Measurements from ENCODE around the gene VDAC2. TPM values are rescaled to one million over a fixed set of nuclear protein-coding genes. Genes with fewer than 3 reads are reported as not detected.
"Not testable (repeated sequence)": the region's sequence is repeated elsewhere in the genome, so short reads cannot be mapped to it uniquely, and the experiment has no call there.

The VDAC2 gene
- total and polyA plus RNA-seq, 4 donors = 94.5 to 121 (median 102) TPM

DNA sequence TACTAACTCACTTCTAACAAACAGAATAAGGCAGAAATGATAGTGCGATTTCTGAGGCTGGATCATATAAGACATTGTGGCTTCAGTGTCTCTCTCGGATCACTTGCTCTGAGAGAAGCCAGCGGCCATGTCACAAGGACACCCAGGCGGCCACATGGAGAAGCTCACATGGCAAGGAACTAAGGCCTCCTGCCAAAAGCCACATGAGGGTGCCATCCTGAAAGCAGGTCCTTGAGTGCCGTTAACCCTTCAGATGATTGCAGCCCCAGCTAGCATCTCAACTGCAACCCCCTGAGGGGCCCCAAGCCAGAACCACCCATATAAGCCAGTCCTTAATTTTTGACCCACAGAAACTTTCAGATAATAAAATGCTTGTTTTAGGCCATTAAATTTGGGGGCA, 6.9 kb upstream of the VDAC2 start:
- DNase-seq (no peak), ATAC-seq (ENCODE audit: insufficient read depth, low FRiP score) (no peak)
- Histone ChIP-seq H3K4me1 (ENCODE audit: control insufficient read depth in 5 of 5, insufficient read depth in 5 of 5, low read length in 5 of 5) (peaks cover 0 to 3% (median 0%) of the 10 kb centered on the region in 5 donors), H3K9me3 (ENCODE audit: control insufficient read depth in 4 of 4, insufficient read depth in 3 of 4, low read length in 3 of 4) (no peaks in the 10 kb centered on the region), H3K36me3 (ENCODE audit: control insufficient read depth in 4 of 4, insufficient read depth in 4 of 4, low read length in 4 of 4) (peaks cover 0 to 3% (median 0%) of the 10 kb centered on the region in 4 donors), H3K4me3 (no peak overlapping the region), H3K27me3 (ENCODE audit: control insufficient read depth in 3 of 3, insufficient read depth in 3 of 3, low read length in 2 of 3) (peaks cover 0 to 2% (median 0%) of the 10 kb centered on the region in 3 donors), H3K27ac (ENCODE audit: low read depth in 1 of 2, low read length in 1 of 2) (no peak overlapping the region), H3K9ac (ENCODE audit: insufficient read depth in 1 of 2, low read length in 2 of 2) (no peak overlapping the region)
- 96% methylated on average over 5 of the region's 5 CpGs for WGBS, 2 donors
- TF ChIP-seq, protein P1, sequence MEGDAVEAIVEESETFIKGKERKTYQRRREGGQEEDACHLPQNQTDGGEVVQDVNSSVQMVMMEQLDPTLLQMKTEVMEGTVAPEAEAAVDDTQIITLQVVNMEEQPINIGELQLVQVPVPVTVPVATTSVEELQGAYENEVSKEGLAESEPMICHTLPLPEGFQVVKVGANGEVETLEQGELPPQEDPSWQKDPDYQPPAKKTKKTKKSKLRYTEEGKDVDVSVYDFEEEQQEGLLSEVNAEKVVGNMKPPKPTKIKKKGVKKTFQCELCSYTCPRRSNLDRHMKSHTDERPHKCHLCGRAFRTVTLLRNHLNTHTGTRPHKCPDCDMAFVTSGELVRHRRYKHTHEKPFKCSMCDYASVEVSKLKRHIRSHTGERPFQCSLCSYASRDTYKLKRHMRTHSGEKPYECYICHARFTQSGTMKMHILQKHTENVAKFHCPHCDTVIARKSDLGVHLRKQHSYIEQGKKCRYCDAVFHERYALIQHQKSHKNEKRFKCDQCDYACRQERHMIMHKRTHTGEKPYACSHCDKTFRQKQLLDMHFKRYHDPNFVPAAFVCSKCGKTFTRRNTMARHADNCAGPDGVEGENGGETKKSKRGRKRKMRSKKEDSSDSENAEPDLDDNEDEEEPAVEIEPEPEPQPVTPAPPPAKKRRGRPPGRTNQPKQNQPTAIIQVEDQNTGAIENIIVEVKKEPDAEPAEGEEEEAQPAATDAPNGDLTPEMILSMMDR (IDR thresholded peaks at IDR 0.05; ENCODE audit: control extremely low read depth, extremely low read depth) = no peak

DNA sequence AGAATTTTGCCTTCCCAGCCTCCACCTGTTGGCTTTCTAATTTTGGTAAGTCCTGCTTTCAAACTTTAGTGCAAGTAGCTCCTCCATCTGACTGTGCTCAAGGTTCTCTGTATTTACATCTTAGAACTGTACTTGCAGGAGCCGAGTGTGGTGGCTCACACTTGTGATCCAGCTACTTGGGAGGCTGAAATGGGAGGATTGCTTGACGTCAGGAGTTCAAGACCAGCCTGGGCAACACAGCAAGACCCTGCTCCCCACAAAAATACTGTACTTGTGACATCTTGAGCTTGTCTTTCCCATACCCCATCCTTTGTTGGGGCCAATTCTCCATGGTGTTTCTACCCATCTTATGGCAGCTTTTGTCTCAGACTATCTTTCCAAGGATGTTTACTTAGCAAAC, 4.7 kb upstream of the VDAC2 start:
- H3K36me3 ChIP-seq (ENCODE audit: control insufficient read depth in 4 of 4, insufficient read depth in 4 of 4, low read length in 4 of 4) = peaks cover 0 to 3% (median under 1%) of the 10 kb centered on the region in 4 donors
- no peaks in the 10 kb centered on the region for H3K9me3 ChIP-seq (ENCODE audit: control insufficient read depth in 4 of 4, insufficient read depth in 3 of 4, low read length in 3 of 4)
- H3K4me3 ChIP-seq = no peak overlapping the region
- ATAC-seq (ENCODE audit: insufficient read depth, low FRiP score) (no peak), DNase-seq (no peak)
- H3K27me3 ChIP-seq (ENCODE audit: control insufficient read depth in 3 of 3, insufficient read depth in 3 of 3, low read length in 2 of 3) = peaks cover 0 to 2% (median 0%) of the 10 kb centered on the region in 3 donors
- no peak overlapping the region for H3K27ac ChIP-seq (ENCODE audit: low read depth in 1 of 2, low read length in 1 of 2)
- TF ChIP-seq, protein P1 (IDR thresholded peaks at IDR 0.05; ENCODE audit: control extremely low read depth, extremely low read depth) = no peak
- peaks cover 0 to 4% (median 1%) of the 10 kb centered on the region in 5 donors for H3K4me1 ChIP-seq (ENCODE audit: control insufficient read depth in 5 of 5, insufficient read depth in 5 of 5, low read length in 5 of 5)
- H3K9ac ChIP-seq (ENCODE audit: insufficient read depth in 1 of 2, low read length in 2 of 2) = no peak overlapping the region
- 92 to 96% methylated on average over 2 of the region's 2 CpGs for WGBS, 2 donors

DNA sequence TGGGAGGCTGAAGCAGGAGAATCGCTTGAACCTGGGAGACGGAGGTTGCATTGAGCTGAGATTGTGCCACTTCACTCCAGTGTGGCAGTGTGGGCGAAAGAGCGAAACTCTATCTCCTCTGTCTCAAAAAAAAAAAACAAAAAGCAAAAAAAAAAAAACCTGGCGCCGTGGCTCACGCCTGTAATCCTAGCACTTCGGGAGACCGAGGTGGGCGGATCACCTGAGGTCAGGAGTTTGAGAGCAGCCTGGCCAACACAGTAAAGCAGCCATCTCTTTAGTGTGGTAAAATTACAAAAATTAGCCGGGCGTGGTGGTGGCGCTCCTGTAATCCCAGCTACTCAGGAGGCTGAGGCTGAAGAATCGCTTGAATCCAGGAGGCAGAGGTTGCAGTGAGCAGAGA, 4.0 kb upstream of the VDAC2 start:
- H3K4me1 ChIP-seq (ENCODE audit: control insufficient read depth in 5 of 5, insufficient read depth in 5 of 5, low read length in 5 of 5); H3K27me3 ChIP-seq (ENCODE audit: control insufficient read depth in 3 of 3, insufficient read depth in 3 of 3, low read length in 2 of 3); H3K9me3 ChIP-seq (ENCODE audit: control insufficient read depth in 4 of 4, insufficient read depth in 3 of 4, low read length in 3 of 4); ATAC-seq (ENCODE audit: insufficient read depth, low FRiP score); H3K36me3 ChIP-seq (ENCODE audit: control insufficient read depth in 4 of 4, insufficient read depth in 4 of 4, low read length in 4 of 4); H3K9ac ChIP-seq (ENCODE audit: insufficient read depth in 1 of 2, low read length in 2 of 2); DNase-seq; H3K27ac ChIP-seq (ENCODE audit: low read depth in 1 of 2, low read length in 1 of 2); H3K4me3 ChIP-seq: not testable (repeated sequence)
- 78 to 91% methylated on average over 14 of the region's 14 CpGs for WGBS, 2 donors

DNA sequence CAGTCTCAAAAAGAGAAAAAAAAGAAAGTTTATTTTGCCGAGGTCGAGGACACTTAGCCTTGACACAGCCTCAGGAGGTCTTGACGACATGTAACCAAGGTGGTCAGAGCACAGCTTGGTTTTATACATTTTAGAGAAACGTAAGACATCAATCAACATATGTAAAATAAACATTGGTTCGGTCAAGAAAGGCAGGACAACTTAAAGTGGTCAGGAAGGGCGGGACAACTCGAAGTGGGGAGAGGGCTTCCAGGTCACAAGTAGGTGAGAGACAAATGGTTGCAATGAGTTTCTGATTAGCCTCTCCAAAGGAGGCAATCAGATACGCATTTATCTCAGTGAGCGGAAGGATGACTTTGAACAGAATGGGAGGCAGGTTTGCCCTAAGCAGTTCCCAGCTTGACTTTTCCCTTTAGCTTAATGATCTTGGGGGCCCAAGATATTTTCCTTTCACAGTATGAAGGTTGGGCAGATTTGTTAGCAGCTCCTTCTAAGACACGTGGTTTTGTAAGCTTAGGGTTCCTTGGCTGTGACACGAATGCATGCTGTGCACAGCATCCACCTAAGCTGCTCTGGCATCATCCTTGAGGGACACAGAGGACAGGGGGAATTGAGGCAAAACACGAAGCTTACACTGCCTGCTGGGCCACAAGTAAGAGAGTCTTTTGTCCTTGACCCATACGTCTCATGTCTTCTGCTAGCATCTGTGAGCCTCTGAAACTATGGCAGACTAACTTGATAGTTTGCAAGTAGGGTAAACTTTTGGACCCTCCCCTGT, 3.3 kb upstream of the VDAC2 start:
- H3K27ac ChIP-seq (ENCODE audit: low read depth in 1 of 2, low read length in 1 of 2) = no peak overlapping the region
- no peak for ATAC-seq (ENCODE audit: insufficient read depth, low FRiP score)
- 65 to 68% methylated on average over 13 of the region's 13 CpGs for WGBS, 2 donors

More for the DNA sequence above, 3.3 kb upstream of the VDAC2 start:
- no peaks in the 10 kb centered on the region for H3K9me3 ChIP-seq (ENCODE audit: control insufficient read depth in 4 of 4, insufficient read depth in 3 of 4, low read length in 3 of 4)
- peaks cover 0 to 2% (median 0%) of the 10 kb centered on the region in 3 donors for H3K27me3 ChIP-seq (ENCODE audit: control insufficient read depth in 3 of 3, insufficient read depth in 3 of 3, low read length in 2 of 3)
- H3K36me3 ChIP-seq (ENCODE audit: control insufficient read depth in 4 of 4, insufficient read depth in 4 of 4, low read length in 4 of 4) = peaks cover 0 to 9% (median 3%) of the 10 kb centered on the region in 4 donors
- H3K4me1 ChIP-seq (ENCODE audit: control insufficient read depth in 5 of 5, insufficient read depth in 5 of 5, low read length in 5 of 5) = peaks cover 0 to 14% (median 4%) of the 10 kb centered on the region in 5 donors
- no peak overlapping the region for H3K4me3 ChIP-seq
- no peak overlapping the region for H3K9ac ChIP-seq (ENCODE audit: insufficient read depth in 1 of 2, low read length in 2 of 2)
- TF ChIP-seq, protein P1 (IDR thresholded peaks at IDR 0.05; ENCODE audit: control extremely low read depth, extremely low read depth) = no peak
- DNase-seq = no peak
